DND-41 (cell line): ENCODE results near the gene C11orf87.

Experiments
- CTCF ChIP-seq: IDR thresholded peaks from 2 replicates; pipeline ENCODE4 v1.5.1; 2012; ENCODE audit warnings: borderline replicate concordance, low read length, moderate library complexity, mild to moderate bottlenecking; ENCODE audit not compliant: poor library complexity, severe bottlenecking; ENCODE audit errors: extremely low read depth
- EZH2 ChIP-seq: IDR thresholded peaks from 3 replicates; pipeline ENCODE4 v1.6.1; 2012; ENCODE audit warnings: borderline replicate concordance, low read depth, mild to moderate bottlenecking, moderate library complexity, low read length, inconsistent platforms; ENCODE audit not compliant: severe bottlenecking

DNA sequence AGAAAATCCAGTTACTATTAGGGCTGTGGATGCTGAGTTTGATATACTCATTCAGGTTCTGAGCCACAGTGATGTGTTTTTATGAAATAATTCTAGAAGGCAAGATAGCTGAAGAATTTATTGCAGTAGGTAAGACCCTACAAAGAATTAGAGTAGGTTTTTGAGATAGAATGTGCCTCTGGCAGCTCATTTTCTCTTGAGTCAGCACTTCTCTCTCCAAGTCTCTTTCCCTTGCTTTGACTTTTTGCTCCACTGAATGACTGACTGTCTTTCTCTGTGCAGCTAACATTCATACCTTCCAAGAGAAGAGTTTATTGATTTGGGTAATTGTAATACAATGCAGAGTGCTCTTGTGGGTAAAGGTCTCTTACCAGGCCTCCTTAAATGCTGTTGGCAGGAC lies 48.0 kb upstream of the C11orf87 start:
- TF ChIP-seq CTCF: no peak
- no peak for TF ChIP-seq EZH2
